Measurements from ENCODE around the gene ZNF121. TPM values are rescaled to one million over a fixed set of nuclear protein-coding genes. Genes with fewer than 3 reads are reported as not detected.

The ZNF121 gene
- total and polyA plus RNA-seq, 4 donors, result 1.7 to 23.5 (median 11.7) TPM

DNA sequence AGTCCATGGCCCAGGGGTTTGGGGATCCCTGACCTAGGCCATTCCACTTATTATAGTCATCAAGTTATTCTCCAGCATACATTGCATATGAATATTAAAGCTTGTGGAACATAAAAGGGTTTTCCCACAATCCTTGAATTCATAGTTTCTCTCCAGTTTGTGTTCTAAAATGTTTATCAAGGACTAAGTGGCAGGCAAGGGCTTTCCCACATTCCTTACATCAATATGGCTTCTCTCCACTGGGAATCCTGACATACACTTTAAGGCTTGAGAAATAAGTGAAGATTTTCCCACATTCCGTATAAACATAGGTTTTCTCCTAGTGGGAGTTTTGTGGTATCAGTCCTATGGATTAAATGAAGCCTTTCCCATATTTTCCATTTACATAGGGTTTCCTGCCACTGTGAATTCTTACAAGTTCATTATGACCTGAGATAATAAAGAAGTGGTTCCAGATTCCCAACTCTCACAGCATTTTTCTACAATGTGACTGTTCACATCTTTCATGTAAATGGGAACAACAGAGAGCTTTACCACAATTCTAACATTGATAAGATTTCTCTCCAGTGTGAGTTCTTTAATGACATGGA lies 60.3 kb downstream of the ZNF121 start:
- WGBS, result 94% methylated on average over 1 of the region's 1 CpG
- H3K27me3 ChIP-seq (ENCODE audit: control insufficient read depth in 4 of 4, insufficient read depth in 4 of 4, low read length in 3 of 4), result no peaks in the 10 kb centered on the region
- peaks cover 6 to 15% (median 10%) of the 10 kb centered on the region in 4 donors for H3K36me3 ChIP-seq (ENCODE audit: control insufficient read depth in 4 of 4, insufficient read depth in 3 of 4, low read depth in 1 of 4, low read length in 3 of 4)
- no peaks in the 10 kb centered on the region for H3K4me1 ChIP-seq (ENCODE audit: control insufficient read depth in 4 of 4, insufficient read depth in 4 of 4, low read length in 3 of 4)
- TF ChIP-seq HNF4G (IDR thresholded peaks at IDR 0.05) (no peak), RXRA (IDR thresholded peaks at IDR 0.05) (no peak)
- H3K9me3 ChIP-seq (ENCODE audit: control insufficient read depth in 4 of 4, low read length in 3 of 4), result peaks cover 57 to 79% (median 62%) of the 10 kb centered on the region in 4 donors
- peak overlapping the region in 2 of 3 donors; percentile 62 to 73 for H3K4me3 ChIP-seq (ENCODE audit: low read depth in 1 of 3, low read length in 3 of 3)
- no peak overlapping the region for H3K9ac ChIP-seq (ENCODE audit: low read depth in 1 of 2, low read length in 2 of 2)
- no peak for DNase-seq (ENCODE audit: low spot score)
- H3K27ac ChIP-seq (ENCODE audit: low read depth in 1 of 2, low read length in 2 of 2), result no peak overlapping the region

Other genes with a start within 250 kb of the ZNF121 start
- gene ZNF177, start 221.5 kb downstream of the ZNF121 start, total RNA-seq, result under 1 TPM; 0.51 to 0.67 TPM
- under 1 TPM; 0.32 to 0.40 TPM for gene ZNF177, start 221.5 kb downstream of the ZNF121 start, polyA plus RNA-seq
- gene ZNF266, start 148.9 kb downstream of the ZNF121 start, total RNA-seq, result 10 to 100 TPM; 11.5 to 14.1 TPM
- gene ZNF266, start 148.9 kb downstream of the ZNF121 start, polyA plus RNA-seq, result 1 to 10 TPM; 3.2 to 4.9 TPM
- not detected for gene ZNF560, start 85.9 kb downstream of the ZNF121 start, total RNA-seq
- not detected for gene ZNF560, start 85.9 kb downstream of the ZNF121 start, polyA plus RNA-seq
- gene ZNF426, start 45.9 kb downstream of the ZNF121 start, total RNA-seq, result 1 to 10 TPM; 4.4 to 6.8 TPM
- gene ZNF426, start 45.9 kb downstream of the ZNF121 start, polyA plus RNA-seq, result 1 to 10 TPM in 1 of 2 donors, under 1 TPM in 1; 0.75 to 1.3 TPM
- 10 to 100 TPM; 14.3 to 26.8 TPM for gene ZNF561, start 36.7 kb upstream of the ZNF121 start, total RNA-seq
- gene ZNF561, start 36.7 kb upstream of the ZNF121 start, polyA plus RNA-seq, result 10 to 100 TPM in 1 of 2 donors, 1 to 10 TPM in 1; 8.5 to 11.5 TPM
- gene ZNF562, start 90.6 kb upstream of the ZNF121 start, total RNA-seq, result 10 to 100 TPM; 13.6 to 14.9 TPM
- gene ZNF562, start 90.6 kb upstream of the ZNF121 start, polyA plus RNA-seq, result 1 to 10 TPM; 4.1 to 4.4 TPM
- gene ZNF846, start 184.2 kb upstream of the ZNF121 start, total RNA-seq, result 1 to 10 TPM; 6.6 to 9.4 TPM
- 1 to 10 TPM; 1.6 to 6.7 TPM for gene ZNF846, start 184.2 kb upstream of the ZNF121 start, polyA plus RNA-seq
- 10 to 100 TPM; 10.2 to 10.3 TPM for gene FBXL12, start 234.6 kb upstream of the ZNF121 start, total RNA-seq
- gene FBXL12, start 234.6 kb upstream of the ZNF121 start, polyA plus RNA-seq, result 10 to 100 TPM in 1 of 2 donors, 1 to 10 TPM in 1; 10.0 to 11.7 TPM
- 100 to 1,000 TPM; 155 to 157 TPM for gene UBL5, start 243.4 kb upstream of the ZNF121 start, total RNA-seq
- gene UBL5, start 243.4 kb upstream of the ZNF121 start, polyA plus RNA-seq, result 100 to 1,000 TPM; 252 to 339 TPM